ENCODE measurements around the gene DOCK4. TPM values are rescaled to one million over a fixed set of nuclear protein-coding genes. Genes with fewer than 3 reads are reported as not detected.

The DOCK4 gene
- total and polyA plus RNA-seq, 2 of the 8 experiments (the other 6 are each of a cell fraction or from before 2014, with no cell fraction given), result 5.1 to 23.6 TPM

- Histone ChIP-seq H2BK12ac (ENCODE audit: low read depth, low read length) (no peak overlapping the region), H4K5ac (ENCODE audit: insufficient read length, low read depth, low read length) (no peak overlapping the region), H2BK15ac (ENCODE audit: low read length) (no peak overlapping the region), H2BK5ac (ENCODE audit: low read depth, low read length) (no peak overlapping the region), H3K9me3 (ENCODE audit: insufficient read depth in 2 of 2, low read depth in 1 of 2, low read length in 1 of 2) (no peaks in the 10 kb centered on the region), H2AK5ac (ENCODE audit: low read depth, low read length) (no peak overlapping the region), H3K4me2 (ENCODE audit: insufficient read depth in 1 of 2, low read depth in 2 of 2, low read length in 2 of 2) (no peak overlapping the region), H2BK20ac (ENCODE audit: low read length) (no peak overlapping the region), H3K9ac (replicated peaks in 1 of 4; ENCODE audit: extremely low read depth in 1 of 4, low read depth in 3 of 4, low read length in 3 of 4) (no peak overlapping the region), H4K91ac (replicated peaks; ENCODE audit: insufficient read length, low read length) (no peak overlapping the region), H3K23ac (ENCODE audit: insufficient read length) (no peak overlapping the region), H3K79me1 (ENCODE audit: low read depth, low read length) (no peaks in the 10 kb centered on the region), H3K27me3 (replicated peaks in 1 of 4; ENCODE audit: control insufficient read depth in 3 of 4, extremely low read depth in 1 of 4, insufficient read depth in 3 of 4, low read length in 3 of 4) (no peaks in the 10 kb centered on the region), H3K36me3 (ENCODE audit: control insufficient read depth in 2 of 4, insufficient read depth in 4 of 4, low read length in 3 of 4) (no peaks in the 10 kb centered on the region), H4K20me1 (replicated peaks in 1 of 2; ENCODE audit: control insufficient read depth in 1 of 2, insufficient read depth in 2 of 2, low read length in 2 of 2) (no peaks in the 10 kb centered on the region), H3K23me2 (ENCODE audit: low read depth, low read length) (no peaks in the 10 kb centered on the region), H3K56ac (replicated peaks; ENCODE audit: insufficient read length, low read depth, low read length) (no peak overlapping the region), H3K79me2 (ENCODE audit: control insufficient read depth in 1 of 2, insufficient read depth in 2 of 2, low read length in 2 of 2) (0 out of 4 replicates have a peak, but pooled peaks cover 0 to 3% of the 10 kb centered on the region in 2 experiments), H3K14ac (ENCODE audit: insufficient read length) (no peak overlapping the region), H3K18ac (ENCODE audit: extremely low read depth, low read length) (no peak overlapping the region), H4K8ac (ENCODE audit: extremely low read depth, insufficient read depth, low read length) (no peak overlapping the region), H3K4ac (replicated peaks; ENCODE audit: insufficient read length, low read depth, low read length) (no peak overlapping the region), H3K27ac (ENCODE audit: low read depth, low read length) (no peak overlapping the region), H3K4me1 (replicated peaks in 1 of 4; ENCODE audit: control insufficient read depth in 3 of 4, insufficient read depth in 4 of 4, low read length in 3 of 4) (peaks cover 0 to 5% (median 2%) of the 10 kb centered on the region in 4 experiments; a peak in 4 of 7 replicates), H2AFZ (ENCODE audit: low read length) (no peak overlapping the region), H3K4me3 (ENCODE audit: extremely low read depth in 1 of 4, insufficient read depth in 2 of 4, low read depth in 3 of 4, low read length in 4 of 4) (no peak overlapping the region), H2BK120ac (replicated peaks; ENCODE audit: low read depth, low read length) (no peak overlapping the region)
- 95% methylated on average over 5 of the region's 5 CpGs; no CpG with 5 or more reads in 1 of the 2 experiments for WGBS, 2 experiments (ENCODE audit: extremely low coverage in 1 of 2, insufficient coverage in 1 of 2, insufficient read length in 1 of 2, insufficient replicate concordance in 2 of 2, low coverage in 1 of 2, low lambda C conversion rate in 2 of 2, missing lambda C conversion rate in 1 of 2)
- no peak for DNase-seq (ENCODE audit: low read depth in 1 of 2, low spot score in 2 of 2)
- TF ChIP-seq TAF1 (IDR thresholded peaks at IDR 0.05; ENCODE audit: low read depth, low read length), result no peak
- no peak for TF ChIP-seq SIRT6 (IDR thresholded peaks at IDR 0.05; ENCODE audit: low read length)
- POLR2A ChIA-PET (ENCODE audit: partially characterized antibody), result no interaction called here
- no peak for FAIRE-seq
- CTCF ChIA-PET (ENCODE audit: partially characterized antibody), result interaction anchor here (0.8 to 1.7 kb wide), 4 partner anchors 10 to 290 kb away, joined by 3 to 4 read pairs (median 3); no protein-coding TSS in a partner anchor
These were observed 152.5 kb downstream of the DOCK4 start for GRCh38 chr7:112053737-112054069.

Measured in H1 (cell line).